HK-2 (cell line): ENCODE data around the gene ROPN1L.
A peak's percentile ranks its signal among the peaks of the same experiment; 100 is the strongest.

Experiments
- DNase-seq: peaks from one replicate; pipeline ENCODE4 v3.0.0-alpha.2; 2018; ENCODE audit not compliant: unreplicated experiment

Gene ROPN1L

DNA sequence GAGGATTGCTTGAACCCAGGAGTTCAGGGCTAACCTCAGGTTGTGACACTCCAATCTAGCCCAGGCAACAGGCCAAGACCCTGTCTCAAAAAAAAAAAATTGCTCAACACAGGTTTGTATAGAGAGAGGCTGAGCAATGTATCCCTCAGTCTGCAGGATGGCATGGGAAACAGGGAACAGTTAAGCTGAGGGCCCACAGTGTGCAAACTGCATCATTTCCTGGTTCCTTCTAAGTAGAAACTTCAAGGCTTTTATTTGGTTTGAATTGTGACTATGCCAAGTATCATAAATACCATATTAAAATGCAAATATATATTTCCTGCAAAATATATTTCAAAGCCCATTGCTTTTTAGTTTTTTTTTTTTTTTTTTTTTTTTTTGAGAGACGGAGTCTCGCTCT is 13.7 kb upstream of the ROPN1L start:
- no peak for DNase-seq

DNA sequence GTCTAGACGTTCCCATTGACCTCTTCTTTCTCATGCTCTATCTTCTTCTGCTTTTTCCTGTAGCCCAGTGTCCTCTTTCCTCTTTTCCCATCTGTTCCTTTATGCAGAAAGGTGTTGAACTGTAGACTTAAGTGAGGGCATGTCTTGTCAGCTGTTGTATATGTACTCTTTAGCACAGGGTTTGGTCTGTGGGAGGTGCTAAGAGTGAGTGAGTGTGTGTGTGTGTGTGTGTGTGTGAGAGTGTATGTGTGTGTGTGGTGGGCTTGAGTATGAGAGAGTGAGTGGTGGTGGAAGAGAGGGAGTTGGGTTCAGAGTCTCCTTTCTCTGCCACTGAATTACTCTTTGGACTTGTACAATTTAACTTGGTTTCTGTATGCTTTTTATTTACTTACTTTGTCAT is 10.3 kb upstream of the ROPN1L start:
- DNase-seq, result no peak

DNA sequence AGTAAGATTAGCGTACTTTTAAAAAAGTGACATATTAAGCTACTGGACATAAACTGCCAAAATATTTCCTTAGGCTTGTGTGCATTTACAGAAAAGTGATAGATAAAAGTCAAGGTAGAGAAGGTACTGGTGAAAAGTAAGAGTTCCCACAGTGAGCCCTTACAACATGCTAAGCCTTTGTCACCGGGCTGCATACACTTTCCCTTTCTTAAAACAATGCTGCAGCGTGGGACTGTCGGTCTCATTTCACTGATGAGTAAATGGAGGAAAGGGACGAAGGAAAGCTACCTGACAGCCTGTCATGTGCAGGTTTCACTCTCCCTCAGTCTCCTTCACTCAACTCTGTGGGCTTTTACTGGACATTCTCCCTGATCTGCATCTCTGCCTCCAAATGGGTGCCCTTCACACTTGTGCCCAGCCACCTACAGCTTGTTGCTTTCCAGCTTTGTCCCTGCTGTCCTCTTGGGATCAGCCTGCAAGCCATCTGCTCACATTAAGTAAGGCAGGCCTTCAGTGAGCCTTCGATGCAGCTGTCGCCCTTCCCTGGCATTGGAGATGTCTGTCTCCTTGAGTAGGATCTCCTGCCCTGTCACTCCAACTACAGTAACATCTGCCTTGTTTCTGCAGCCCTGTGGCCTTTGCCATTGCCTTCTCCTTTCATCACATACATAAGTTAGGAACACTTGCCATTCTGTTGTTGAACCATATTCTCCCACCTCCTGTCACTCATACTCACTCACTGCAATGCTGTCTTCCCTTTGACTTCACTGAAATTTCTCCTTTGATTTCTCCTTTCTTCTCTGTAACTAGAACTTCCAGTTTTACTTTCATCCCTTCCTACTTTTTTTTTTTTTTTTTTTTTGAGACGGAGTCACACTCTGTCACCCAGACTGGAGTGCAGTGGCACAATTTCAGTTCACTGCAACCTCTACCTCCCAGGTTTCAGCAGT is 9.3 kb upstream of the ROPN1L start:
- DNase-seq, result no peak

DNA sequence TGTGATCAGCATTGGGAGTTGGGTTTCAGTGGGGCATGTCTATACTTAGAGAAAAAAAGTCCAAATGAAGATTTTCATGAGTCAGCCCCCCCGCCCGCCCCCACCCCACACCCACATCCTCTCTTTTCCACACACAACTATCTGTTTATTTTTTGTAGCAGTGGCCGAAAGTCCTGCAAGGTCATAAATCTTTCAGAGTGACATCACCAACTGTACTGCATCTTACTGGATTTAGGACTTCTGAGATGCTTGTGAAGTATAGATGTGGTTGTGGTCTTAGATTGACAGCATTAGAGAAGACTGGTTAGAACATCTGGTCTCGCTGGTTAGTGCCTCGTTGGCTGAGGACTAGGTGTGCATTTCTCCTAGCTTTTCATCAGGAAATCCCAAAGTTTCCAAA is 7.3 kb upstream of the ROPN1L start:
- no peak for DNase-seq

DNA sequence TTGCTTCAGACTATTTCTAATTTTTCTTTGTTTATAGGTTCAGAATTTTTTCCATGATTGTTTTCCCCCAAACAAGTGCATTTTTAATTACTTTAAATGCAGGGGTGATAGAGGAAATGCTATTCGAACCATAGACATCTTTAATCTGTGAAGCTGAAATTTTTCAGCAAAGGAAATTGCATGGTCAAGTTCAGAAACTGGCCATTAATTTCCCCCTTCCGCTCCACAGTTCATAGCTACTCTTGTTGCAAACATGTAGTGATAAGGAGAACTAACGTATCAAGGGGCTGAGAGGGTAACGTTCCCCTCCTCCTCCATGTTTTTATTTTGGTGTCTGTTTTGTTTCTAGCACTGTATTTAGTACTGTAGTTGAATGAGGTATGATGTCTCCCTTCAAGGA is 3.4 kb upstream of the ROPN1L start:
- no peak for DNase-seq

DNA sequence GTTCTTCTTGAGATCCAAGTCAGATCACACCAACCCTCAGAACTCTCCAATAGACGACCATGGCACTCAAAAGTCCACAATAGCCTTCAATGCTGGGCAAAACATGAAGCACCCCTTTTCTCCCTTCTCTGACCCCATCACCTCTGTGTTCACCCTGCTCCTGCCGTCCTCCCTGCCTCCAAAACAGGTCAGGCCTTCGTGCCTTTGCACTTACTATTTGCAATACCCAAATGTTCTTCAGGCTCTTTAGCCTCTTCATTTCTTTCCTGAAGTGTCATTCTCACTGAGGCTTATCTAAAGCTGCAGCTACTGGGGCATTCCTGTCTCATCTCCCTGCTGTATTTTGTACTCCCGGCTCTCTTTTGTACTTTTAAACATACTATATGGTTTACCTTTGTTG is 2.0 kb upstream of the ROPN1L start:
- DNase-seq, result no peak

DNA sequence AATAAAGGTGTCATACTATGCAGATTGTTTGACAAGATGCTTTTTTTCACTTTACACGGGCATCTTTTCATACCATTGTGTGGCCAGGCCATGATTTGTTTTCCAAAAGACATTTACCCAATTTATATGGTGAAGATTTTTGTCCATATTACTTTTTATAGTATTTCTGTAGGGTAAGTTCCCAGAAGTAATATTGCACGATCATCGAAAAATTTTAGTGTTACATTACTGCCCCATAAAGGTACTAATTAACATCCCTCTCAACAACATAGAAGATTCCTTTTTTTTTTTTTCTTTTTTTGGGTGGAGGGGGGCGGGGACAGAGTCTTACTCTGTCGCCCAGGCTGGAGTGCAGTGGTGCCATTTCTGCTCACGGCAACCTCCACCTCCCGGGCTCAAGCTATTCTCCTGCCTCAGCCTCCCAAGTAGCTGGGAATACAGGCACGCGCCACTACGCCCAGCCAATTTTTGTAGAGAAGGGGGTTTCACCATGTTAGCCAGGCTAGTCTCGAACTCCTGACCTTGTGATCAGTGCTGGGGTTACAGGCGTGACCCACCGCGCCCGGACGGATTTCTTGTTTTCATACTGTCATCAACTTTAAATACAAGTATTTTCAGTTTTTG is 1.2 kb upstream of the ROPN1L start:
- DNase-seq, result no peak

DNA sequence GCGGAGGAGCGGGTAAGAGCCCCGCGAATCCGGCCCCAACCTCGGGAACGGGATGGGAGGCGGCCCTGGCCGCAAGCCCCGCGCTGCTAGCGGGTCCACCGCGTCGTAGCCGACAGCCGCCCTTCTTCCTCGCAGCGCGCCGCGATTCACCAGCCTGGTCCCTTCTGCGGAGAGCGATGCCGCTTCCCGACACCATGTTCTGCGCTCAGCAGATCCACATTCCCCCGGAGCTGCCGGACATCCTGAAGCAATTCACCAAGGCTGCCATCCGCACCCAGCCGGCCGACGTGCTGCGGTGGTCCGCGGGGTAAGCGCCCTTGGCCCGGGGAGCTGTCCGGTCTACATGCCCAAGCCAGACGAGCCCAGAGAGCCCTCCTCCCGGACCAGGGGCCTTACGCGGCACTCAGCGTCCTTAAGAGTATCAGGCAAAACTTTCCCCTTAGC is 335 bp downstream of the ROPN1L start:
- DNase-seq, result no peak

DNA sequence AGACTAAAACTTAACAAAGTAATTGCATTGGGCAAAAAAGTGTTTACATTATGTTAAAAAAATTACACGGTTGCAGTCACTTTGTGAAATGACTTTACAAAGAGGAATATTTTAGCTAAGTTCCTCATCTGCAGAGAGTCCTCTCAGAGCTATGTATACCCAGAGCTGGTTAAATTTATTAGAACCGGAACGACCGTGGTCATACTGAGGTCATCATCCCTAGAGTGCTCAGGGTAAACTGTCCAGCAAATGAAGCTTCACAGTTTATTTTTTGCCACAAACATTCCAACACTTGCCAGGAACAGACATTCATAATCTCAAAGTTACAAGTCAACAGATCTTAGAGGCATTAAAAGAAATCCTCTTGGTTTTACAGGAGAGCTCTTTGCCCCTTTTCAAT is 897 bp downstream of the ROPN1L start:
- no peak for DNase-seq

DNA sequence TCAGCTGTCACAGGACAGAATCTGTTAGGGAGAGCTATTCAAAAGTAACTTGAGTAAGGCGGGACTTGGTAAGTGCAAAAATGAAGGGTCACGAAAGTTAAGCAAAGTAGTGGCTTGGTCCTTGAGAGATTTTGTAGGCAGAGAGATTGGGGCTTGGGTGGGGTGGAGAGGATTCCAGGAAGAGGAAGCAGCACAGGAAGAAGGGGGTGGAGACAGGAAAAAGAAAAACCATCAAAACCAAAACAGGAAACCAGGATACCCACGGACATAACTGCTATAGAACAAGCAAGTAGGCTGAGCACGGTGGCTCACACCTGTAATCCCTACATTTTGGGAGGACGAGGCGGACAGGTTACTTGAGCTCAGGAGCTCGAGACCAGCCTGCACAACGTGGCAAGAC is 3.7 kb downstream of the ROPN1L start:
- DNase-seq, result no peak

DNA sequence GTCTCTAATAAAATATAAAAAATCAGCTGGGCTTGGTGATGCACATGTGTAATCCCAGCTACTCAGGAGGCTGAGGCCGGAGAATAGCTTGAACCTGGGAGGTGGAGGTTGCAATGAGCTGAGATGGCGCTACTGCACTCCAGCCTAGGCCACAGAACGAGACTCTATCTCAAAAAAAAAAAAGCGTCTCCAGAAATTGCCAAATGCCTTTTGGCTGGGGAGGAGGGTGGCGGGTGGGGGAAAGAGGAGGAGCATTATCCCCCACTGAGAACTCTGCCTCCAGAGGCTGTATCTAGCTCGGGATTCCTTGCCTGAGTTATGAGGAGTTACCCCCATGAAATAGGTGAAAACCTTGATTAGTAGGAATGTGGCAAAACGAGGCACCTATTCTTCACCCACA is 4.8 kb downstream of the ROPN1L start:
- no peak for DNase-seq

DNA sequence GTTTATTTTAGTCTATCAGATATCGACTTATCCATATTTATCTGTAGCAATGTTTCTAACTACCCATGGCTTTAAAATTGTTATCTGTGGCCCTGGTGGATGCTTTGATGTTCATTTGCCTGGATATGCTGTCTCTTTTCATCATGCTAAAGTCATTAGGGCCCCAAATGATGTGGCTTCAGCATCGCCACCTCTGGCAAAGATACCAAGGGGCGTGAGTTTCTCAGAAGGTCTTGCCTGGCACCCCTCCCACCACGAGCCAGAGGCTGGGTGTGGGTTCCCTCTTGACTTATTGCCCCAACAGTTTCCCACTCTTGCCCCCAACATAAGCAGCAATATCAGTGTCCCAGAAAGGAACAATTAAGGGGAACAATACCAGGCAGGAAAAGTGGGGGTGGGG is 5.4 kb downstream of the ROPN1L start:
- DNase-seq, result no peak

DNA sequence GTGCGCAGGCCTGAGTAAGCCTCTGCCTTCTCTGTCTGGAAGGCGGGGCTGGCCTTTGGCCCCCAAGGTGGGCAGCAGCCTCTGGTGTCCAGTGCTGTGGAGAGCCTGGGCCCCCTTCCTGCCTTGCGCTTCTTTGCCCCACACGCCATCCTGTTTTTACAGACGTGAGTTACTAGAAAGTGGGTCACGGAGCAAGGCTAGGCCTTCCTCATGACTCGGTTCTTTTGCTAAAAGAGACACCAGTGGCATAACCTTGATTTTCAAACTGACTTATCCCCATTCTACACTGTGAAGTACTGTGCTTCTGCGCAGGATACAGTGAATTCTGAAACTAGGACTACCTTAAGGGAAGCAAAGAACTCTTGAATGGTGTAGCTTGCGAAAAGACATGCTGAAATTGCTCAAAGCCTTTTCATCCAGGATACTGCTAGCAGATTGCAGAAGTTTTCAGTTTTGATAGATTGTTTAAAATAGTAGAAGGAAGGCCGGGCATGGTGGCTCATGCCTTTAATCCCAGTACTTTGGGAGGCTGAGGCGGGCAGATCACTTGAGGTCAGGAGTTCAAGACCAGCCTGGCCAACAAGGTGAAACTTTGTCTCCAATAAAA is 7.2 kb downstream of the ROPN1L start:
- no peak for DNase-seq

DNA sequence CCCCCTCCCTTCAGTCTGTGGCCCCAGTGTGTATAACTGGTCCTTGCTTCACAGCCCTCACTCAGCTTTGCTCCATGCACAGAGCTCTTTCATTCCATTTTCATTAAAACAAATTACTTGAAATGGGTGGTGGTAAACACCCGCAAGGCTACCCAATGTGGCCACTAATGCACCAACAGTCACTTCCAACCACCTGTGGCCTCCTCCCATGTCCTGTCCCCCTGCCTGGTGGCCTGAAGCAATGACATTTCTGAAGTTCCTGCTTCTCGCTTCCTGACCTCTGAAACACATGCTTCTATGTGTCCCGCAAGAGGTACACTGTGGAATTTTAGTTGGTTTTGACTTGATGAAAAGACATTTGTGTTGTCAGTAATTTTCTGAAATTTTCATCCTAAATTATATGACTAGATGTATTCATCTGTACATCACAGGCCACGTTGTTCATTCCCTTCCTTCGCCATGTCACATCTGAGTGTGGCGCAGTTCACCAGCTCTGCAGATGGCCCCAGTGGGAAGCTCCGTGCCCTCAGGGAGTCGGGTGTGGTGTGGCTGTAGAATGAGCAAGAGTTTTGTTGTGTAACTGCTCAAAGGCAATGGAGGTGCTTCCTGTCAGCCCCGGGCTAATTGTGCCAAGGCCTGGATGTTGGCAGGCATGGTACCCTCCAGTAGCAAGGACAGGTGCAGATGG is 9.6 kb downstream of the ROPN1L start:
- no peak for DNase-seq

DNA sequence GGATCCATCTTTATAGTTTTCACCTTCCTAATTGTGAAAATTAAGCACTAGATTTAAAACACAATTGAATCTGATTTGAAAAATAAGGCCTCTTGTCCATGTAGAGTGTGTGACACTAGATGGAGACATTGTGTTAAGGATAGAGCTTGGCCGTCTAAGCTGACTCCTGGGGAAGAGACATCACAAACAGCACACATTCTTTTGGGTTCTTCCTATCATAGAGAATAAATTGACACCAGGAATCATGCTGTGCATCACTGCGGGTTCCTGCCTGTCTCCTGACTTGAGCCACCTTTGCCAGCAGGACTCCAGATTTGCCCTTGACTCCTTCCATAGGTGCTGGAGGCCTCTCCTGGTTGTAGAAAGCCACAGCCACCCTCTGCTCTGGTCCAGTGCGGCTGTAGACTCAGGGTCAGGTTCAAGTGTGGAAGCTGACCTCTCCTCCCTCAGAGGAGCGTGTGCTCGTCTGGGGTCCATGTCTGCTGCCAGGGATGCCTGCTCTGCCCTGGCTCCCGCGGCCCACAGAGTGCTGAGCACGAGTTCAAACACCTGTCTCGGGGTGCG is 11.2 kb downstream of the ROPN1L start:
- DNase-seq, result peak; percentile 54

DNA sequence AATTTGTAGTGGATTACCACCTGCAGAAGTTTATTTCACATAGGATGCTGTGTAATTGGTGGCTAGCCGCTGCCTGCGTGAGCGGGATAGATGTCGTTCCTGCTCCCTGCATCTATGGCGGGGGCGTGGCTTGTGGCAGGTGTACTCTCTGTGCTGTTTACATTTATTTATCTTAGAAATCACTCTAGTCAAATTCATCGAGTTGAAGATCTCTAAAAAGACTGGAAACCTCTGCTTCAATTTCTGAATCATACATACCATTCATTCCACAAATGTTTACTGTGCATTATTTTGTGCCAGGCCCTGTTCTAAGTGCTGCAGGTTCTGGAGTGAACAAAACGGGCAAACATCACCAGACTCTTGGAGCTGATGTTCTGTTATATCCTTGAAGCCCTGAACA is 11.9 kb downstream of the ROPN1L start:
- DNase-seq, result no peak

DNA sequence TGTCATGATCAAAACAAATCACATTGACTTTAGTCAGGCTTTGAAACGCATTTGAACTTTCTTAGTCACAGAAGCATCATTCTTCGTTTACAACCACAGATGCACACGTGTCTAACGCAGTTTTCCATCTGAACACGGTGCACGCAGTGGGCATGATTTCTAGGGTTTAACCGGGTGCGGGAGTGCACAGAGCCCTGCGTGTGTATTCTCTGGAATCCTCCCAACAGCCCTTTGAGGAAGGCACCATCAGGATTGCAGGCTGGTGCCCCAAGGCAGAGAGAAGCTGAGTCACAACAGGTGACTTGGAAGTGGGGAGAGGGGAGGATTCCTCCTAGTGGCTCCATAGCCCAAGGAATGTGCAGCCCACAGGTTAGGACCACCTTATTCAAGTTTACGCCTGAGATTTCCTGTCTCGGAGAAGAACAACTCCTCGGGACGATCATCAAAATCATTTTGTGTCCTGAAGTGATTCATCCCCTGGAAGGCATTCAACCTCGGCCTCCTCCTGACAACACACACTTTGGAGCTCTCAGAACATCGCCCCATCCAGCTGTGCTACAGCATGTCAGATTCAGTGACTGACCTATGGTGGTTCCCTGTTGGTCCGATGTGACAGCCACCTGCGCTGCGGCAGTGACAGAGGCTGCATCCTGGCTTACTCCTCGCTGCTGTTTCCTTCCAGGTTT is 13.1 kb downstream of the ROPN1L start:
- DNase-seq, result no peak

DNA sequence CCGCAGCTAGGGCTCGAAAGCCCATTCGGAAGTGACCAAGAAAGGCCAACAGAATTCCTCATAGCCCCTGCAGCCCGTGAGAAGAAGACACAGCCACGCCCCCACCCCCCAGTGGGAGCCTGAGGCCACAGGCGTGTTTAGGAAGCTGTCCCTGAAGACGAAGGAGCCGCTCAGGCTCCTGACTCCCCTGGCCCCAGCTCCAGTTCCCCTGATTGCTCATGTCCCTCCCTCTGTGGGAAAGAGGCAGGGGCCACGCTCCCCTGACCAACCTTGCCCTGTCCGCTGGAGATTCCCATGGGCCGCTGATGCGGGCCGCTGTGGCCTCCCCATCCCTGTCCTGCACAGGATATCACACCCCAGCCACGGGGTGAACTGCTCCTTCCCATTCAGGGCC is 13.6 kb downstream of the ROPN1L start:
- no peak for DNase-seq

DNA sequence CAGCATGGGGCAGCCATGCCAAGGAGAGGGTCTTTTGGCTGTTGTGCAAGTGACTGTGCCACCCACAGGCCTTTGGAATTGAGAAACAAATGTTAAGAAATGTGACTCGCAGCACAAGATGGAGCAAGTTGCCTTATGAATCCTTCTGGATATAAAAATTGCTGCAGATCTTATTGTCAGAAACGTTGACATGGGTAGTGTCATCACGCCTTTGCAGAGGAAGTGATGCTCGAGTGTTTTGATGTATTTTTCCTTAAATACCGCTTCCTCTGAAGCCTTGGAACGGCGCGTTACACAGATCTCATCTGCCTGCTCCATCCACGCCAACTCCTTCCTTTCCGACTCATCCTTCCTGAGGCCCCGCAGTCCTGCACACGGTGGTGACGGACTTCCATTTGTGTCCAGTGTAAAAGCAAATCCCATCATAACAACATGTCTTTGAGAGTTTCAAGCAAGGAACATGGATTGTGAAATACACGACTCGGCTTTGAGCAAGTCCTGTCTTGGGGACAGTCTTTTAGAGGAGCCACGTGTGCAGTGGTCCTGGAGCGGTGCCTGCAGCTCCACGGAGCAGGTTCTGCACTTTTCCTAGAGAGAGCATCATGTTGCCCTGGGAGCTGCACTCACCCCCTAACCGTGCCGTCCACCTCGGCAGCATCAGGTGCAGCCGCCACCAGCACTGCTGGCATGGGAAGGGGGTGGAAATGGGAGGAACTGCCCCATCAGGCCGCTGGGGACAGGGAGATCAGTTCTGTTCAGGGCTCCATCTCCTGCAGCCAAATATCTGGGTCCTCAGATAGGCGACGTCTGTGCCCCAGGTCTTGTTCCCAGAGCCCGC is 15.1 kb downstream of the ROPN1L start:
- DNase-seq, result no peak
